Cardiac fibroblast (primary cell): ENCODE results near the gene TBX15.

ENCODE experiments used
- DNase-seq, 2 donors: peaks; one replicate each; pipeline versions ENCODE4 v3.0.0 to v3.0.0-alpha.2; 2010; ENCODE audit warnings: low read depth in 2 of 2
- H3K4me3 ChIP-seq, 2 donors: replicated peaks in 1 of 2; 1 replicate in 1 of 2; 2 replicates in 1 of 2; pipeline ENCODE4 v1.5.1; 2011; ENCODE audit warnings: low read depth in 2 of 2, low read length in 2 of 2, mild to moderate bottlenecking in 2 of 2, moderate library complexity in 1 of 2
- TF ChIP-seq, protein P1 (sequence below): IDR thresholded peaks from one replicate; pipeline ENCODE4 v1.5.1; 2011; ENCODE audit warnings: low read depth, mild to moderate bottlenecking, low read length, inconsistent platforms

TBX15 gene

DNA sequence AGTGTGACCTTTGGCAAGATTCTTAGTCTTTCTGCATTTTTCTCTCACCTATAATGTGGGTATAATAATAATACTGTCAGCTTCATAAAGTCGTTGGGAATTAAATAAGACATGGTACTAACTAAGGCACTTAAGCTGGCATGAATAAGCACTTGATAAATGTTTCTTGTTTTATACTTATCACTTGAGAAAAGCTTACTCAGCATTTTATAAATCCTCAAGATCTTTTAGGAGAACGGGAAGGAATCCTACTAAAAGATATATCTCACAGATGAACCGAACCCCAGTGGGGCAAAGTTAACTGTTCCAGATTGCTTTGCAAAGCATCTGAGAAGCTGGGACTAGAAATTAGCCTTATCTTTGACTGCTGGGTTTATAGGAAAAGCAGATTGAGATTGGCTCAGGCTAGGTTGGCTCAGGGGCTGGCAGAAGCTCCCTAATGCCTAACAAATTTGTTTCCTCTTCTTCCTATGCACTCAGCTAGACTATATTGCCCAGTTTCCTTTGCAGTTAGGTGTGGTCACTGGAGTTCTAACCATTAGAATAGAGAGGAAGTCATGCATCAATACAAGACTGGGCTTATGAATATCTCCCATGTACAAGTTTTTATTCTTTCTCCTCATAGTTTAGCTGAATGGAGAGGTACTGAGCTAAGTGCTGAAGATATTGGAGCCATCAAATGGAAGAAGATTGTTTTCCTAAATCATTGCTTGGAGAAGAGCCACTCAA is 110.3 kb downstream of the TBX15 start:
- TF ChIP-seq, protein P1, sequence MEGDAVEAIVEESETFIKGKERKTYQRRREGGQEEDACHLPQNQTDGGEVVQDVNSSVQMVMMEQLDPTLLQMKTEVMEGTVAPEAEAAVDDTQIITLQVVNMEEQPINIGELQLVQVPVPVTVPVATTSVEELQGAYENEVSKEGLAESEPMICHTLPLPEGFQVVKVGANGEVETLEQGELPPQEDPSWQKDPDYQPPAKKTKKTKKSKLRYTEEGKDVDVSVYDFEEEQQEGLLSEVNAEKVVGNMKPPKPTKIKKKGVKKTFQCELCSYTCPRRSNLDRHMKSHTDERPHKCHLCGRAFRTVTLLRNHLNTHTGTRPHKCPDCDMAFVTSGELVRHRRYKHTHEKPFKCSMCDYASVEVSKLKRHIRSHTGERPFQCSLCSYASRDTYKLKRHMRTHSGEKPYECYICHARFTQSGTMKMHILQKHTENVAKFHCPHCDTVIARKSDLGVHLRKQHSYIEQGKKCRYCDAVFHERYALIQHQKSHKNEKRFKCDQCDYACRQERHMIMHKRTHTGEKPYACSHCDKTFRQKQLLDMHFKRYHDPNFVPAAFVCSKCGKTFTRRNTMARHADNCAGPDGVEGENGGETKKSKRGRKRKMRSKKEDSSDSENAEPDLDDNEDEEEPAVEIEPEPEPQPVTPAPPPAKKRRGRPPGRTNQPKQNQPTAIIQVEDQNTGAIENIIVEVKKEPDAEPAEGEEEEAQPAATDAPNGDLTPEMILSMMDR, result no peak
- H3K4me3 ChIP-seq, result no peak overlapping the region
- DNase-seq, result no peak

DNA sequence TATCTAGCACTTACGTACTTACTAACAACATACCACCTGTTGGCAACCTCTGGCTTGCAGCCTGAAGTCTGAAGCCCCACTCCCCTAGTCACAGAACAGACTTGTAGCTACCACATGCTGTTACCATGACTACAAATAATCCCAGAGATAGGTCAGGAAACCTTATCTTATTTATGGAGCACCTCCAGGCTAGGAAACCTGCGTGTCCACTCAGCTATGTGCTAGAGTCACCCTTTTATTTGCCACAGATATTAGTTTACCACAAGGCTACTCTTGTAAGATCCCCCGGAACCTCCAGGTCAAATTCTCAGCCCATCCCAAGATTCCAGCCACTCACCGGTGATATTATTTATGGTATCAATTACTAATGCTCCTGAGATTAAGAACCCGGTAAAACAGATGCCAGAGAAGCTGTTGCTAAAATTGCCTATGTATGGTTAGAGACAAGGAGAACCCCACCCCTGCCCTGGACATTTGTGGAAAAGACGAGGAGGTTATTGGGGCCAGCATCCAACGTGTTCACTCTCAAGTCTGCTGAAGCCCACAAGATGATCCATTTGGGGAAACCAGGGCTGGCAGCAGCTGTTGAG is 116.5 kb downstream of the TBX15 start:
- TF ChIP-seq, protein P1, result no peak
- H3K4me3 ChIP-seq, result no peak overlapping the region
- DNase-seq, result no peak

DNA sequence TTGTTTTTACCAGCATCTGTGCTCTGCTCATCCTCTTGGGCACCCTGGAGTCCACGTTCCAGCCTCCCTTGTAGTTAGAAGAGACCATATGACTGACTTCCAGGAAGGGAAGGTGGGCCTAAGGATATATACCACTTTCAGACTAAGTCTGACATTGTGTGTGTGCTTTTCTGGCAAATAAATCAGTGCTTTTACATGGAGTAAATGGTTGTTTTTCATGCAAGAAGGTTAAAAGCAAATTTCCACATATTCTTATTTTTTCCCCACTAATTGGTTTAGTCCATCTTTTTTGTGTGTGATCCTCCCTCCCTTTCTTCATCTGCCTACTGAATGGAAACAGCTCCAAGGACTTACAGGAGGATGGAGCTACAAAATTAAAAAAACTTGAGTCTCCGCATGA is 119.8 kb downstream of the TBX15 start:
- TF ChIP-seq, protein P1, result no peak
- H3K4me3 ChIP-seq, result no peak overlapping the region
- no peak for DNase-seq

DNA sequence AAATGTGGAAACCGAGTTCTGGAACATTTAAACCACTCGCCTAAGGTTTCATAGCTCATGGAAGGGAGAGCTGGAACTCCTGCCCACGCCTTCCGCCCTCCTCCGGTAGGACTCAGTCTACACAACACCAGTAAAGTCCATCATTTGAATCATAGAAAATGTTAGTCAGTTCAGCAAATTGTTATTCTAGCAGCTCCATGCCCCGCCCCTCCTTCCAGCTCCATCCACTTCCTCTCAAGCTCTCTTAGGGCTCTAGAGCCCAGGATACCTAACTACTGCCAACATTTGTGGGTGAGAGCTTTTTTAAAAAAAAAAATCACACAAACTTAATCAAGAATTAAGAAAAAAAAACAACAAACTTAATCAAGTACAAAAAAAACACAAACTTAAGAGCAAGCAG is 121.8 kb downstream of the TBX15 start:
- H3K4me3 ChIP-seq, result no peak overlapping the region
- DNase-seq, result no peak
- TF ChIP-seq, protein P1, result no peak

DNA sequence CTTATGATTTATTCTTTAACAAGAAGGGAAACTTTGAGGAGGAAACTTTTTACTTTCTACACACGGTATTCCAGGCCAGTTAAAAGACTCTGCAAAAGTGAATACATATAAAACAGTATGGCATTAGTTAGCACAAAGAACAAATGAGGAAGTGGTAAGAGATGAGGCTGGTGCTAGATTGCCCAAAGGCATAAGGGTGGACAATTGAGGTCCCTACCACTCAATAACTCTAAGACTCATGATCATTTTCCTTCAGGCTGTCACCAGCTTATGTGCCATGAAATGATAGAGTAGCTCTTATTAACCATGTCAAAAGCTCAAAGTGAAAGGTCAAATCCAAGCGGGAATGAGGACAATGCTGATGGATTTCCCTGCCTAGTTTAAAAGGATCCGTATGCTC is 124.5 kb downstream of the TBX15 start:
- DNase-seq, result no peak
- H3K4me3 ChIP-seq, result no peak overlapping the region
- TF ChIP-seq, protein P1, result no peak

DNA sequence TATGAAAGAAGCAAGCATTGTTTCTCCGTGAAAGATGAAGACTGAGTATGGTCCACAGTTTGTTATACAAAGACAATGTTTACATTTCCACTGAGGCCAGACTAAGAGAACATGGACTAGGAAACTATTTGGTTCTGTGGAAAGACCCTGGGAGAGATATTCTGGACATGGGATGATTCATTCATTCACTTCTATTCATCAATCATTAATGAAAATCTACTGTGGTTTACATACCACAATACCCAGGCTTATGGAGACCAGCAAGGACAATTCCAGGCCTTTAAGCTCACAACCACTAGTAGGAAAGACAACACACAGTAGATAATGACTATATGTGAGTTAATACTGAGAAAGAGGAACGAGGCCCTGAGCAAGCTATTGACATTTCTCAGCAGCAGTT is 125.4 kb downstream of the TBX15 start:
- no peak overlapping the region for H3K4me3 ChIP-seq
- TF ChIP-seq, protein P1, result no peak
- DNase-seq, result no peak
